ENCODE data around the gene FBLN7. TPM values are rescaled to one million over a fixed set of nuclear protein-coding genes. Genes with fewer than 3 reads are reported as not detected.
"Not testable (repeated sequence)": the region's sequence is repeated elsewhere in the genome, so short reads cannot be mapped to it uniquely, and the experiment has no call there.

Gene FBLN7
- polyA plus RNA-seq (2013, experiment 1 of 2), result 2.9 TPM
- polyA plus RNA-seq (2013, experiment 2 of 2), result 6.3 TPM

GRCh38 chr2:112138159-112139032 is at the start of gene FBLN7:
TSS of gene FBLN7 (plus strand) at chr2:112138385. CDS start at chr2:112138656, 271 bp downstream.
- H3K27me3 ChIP-seq (ENCODE audit: insufficient read depth, low read length), result peaks cover 64% of the 10 kb centered on the region
- H3K4me1 ChIP-seq (ENCODE audit: insufficient read depth, low read length), result peaks cover 4% of the 10 kb centered on the region; the same call in 1 of the 2 replicates
- WGBS, result under 1% methylated on average over 83 of the region's 84 CpGs
- H3K27ac ChIP-seq (ENCODE audit: low read depth, low read length), result no peak within 1 kb of the TSS
- 0 out of 2 replicates have a peak, but pooled peaks cover under 1% of the 10 kb centered on the region for H3K9me3 ChIP-seq (ENCODE audit: insufficient read depth, low read depth, low read length)
- H3K36me3 ChIP-seq (ENCODE audit: insufficient read depth, low read length), result no peaks in the 10 kb centered on the region
- H3K9ac ChIP-seq (ENCODE audit: low read depth, low read length), result 0 out of 2 replicates have a peak within 1 kb of the TSS, but pooled peaks have one; percentile 52
- peak within 1 kb of the TSS; percentile 62 for H3K4me3 ChIP-seq (ENCODE audit: low read length)

GRCh38 chr2:112089375-112089774 is 48.8 kb upstream of the FBLN7 start:
- Histone ChIP-seq H3K36me3 (ENCODE audit: insufficient read depth, low read length) (peaks cover 29% of the 10 kb centered on the region), H3K4me1 (ENCODE audit: insufficient read depth, low read length) (no peaks in the 10 kb centered on the region), H3K27me3 (ENCODE audit: insufficient read depth, low read length) (no peaks in the 10 kb centered on the region), H3K27ac (ENCODE audit: low read depth, low read length) (no peak overlapping the region), H3K4me3 (ENCODE audit: low read length) (no peak overlapping the region), H3K9me3 (ENCODE audit: insufficient read depth, low read depth, low read length) (no peaks in the 10 kb centered on the region), H3K9ac (ENCODE audit: low read depth, low read length) (no peak overlapping the region)
- 90% methylated on average over 5 of the region's 5 CpGs for WGBS

- no peaks in the 10 kb centered on the region for H3K27me3 ChIP-seq (ENCODE audit: insufficient read depth, low read length)
- no peak overlapping the region for H3K9ac ChIP-seq (ENCODE audit: low read depth, low read length)
- WGBS, result 83% methylated on average over 6 of the region's 6 CpGs
- H3K4me1 ChIP-seq (ENCODE audit: insufficient read depth, low read length), result peaks cover 5% of the 10 kb centered on the region; the same call in 1 of the 2 replicates
- no peaks in the 10 kb centered on the region for H3K9me3 ChIP-seq (ENCODE audit: insufficient read depth, low read depth, low read length)
- no peak overlapping the region for H3K4me3 ChIP-seq (ENCODE audit: low read length)
- peaks cover 22% of the 10 kb centered on the region for H3K36me3 ChIP-seq (ENCODE audit: insufficient read depth, low read length)
- H3K27ac ChIP-seq (ENCODE audit: low read depth, low read length), result no peak overlapping the region
Measured at GRCh38 chr2:112092286-112093041, 45.7 kb upstream of the FBLN7 start.

GRCh38 chr2:112093216-112093615 is 45.0 kb upstream of the FBLN7 start:
- 90% methylated on average over 1 of the region's 1 CpG for WGBS
- Histone ChIP-seq H3K9me3 (ENCODE audit: insufficient read depth, low read depth, low read length) (no peaks in the 10 kb centered on the region), H3K27me3 (ENCODE audit: insufficient read depth, low read length) (no peaks in the 10 kb centered on the region), H3K4me3 (ENCODE audit: low read length) (no peak overlapping the region), H3K9ac (ENCODE audit: low read depth, low read length) (no peak overlapping the region), H3K4me1 (ENCODE audit: insufficient read depth, low read length) (peaks cover 5% of the 10 kb centered on the region; the same call in 1 of the 2 replicates), H3K27ac (ENCODE audit: low read depth, low read length) (peak overlapping the region; percentile 6; the same call in 1 of the 2 replicates), H3K36me3 (ENCODE audit: insufficient read depth, low read length) (peaks cover 26% of the 10 kb centered on the region)

DNA sequence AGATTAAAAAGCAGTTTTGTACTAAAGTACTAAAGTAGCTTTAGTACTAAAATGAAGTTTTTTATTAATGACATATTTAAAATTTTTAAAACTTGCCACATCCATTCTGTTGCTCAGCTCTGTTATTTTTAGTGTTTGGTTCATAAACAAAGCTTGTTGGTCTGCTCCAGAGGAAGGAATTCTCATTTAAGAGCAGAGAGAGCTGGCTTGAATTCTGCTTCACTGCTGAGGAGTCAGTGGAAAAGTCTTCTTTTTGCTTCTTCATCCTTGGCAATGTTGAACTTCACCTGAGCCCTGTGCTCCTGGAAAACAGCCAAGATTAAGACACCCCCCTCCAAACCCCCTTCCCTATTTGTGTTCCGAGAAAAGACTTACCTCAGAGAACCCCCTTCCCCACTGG is 42.5 kb upstream of the FBLN7 start:
- H3K36me3 ChIP-seq (ENCODE audit: insufficient read depth, low read length), result peaks cover 34% of the 10 kb centered on the region
- no peak overlapping the region for H3K9ac ChIP-seq (ENCODE audit: low read depth, low read length)
- WGBS, result 96% methylated on average over 1 of the region's 1 CpG
- no peaks in the 10 kb centered on the region for H3K27me3 ChIP-seq (ENCODE audit: insufficient read depth, low read length)
- no peaks in the 10 kb centered on the region for H3K9me3 ChIP-seq (ENCODE audit: insufficient read depth, low read depth, low read length)
- H3K4me1 ChIP-seq (ENCODE audit: insufficient read depth, low read length), result peaks cover 5% of the 10 kb centered on the region; the same call in 1 of the 2 replicates
- no peak overlapping the region for H3K27ac ChIP-seq (ENCODE audit: low read depth, low read length)
- no peak overlapping the region for H3K4me3 ChIP-seq (ENCODE audit: low read length)

- Histone ChIP-seq H3K9ac (ENCODE audit: low read depth, low read length) (no peak overlapping the region), H3K27ac (ENCODE audit: low read depth, low read length) (no peak overlapping the region), H3K9me3 (ENCODE audit: insufficient read depth, low read depth, low read length) (no peaks in the 10 kb centered on the region), H3K4me3 (ENCODE audit: low read length) (no peak overlapping the region), H3K27me3 (ENCODE audit: insufficient read depth, low read length) (no peaks in the 10 kb centered on the region), H3K36me3 (ENCODE audit: insufficient read depth, low read length) (peaks cover 35% of the 10 kb centered on the region), H3K4me1 (ENCODE audit: insufficient read depth, low read length) (peaks cover 5% of the 10 kb centered on the region; the same call in 1 of the 2 replicates)
- 79% methylated on average over 10 of the region's 10 CpGs for WGBS
Measured at GRCh38 chr2:112096098-112096497, 42.1 kb upstream of the FBLN7 start.

DNA sequence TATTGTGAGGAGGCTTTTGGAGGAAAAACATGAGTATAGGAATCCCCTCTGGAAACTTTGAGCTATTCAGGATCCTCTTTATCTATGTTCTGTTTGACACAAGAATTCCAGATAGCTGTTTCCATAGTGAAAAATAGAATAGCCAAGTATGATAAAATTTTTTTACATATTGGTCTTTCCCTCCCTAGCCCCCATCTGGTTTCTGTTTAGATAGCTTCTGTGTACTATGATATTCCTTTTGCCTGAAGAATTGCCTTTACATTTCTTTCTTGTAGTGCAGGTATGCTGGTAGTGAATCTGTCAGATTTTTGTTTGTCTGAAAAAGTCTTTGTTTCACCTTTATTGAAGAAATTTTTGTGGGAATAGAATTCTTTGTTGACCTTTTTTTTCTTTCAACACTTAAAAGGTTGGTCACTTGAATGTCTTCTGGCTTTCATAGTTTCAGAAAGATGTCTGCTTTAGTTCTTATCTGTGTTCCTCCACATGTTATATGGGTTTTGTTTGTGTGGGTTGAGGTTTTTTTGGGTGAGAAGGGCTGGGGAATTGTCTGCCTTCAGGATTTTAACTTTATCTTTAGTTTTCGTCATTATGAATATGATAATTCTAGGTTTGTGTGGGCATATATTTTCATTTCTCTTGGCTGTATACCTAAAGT is 29.9 kb upstream of the FBLN7 start:
- Histone ChIP-seq H3K27me3 (ENCODE audit: insufficient read depth, low read length) (no peaks in the 10 kb centered on the region), H3K9me3 (ENCODE audit: insufficient read depth, low read depth, low read length) (peaks cover 8% of the 10 kb centered on the region), H3K4me1 (ENCODE audit: insufficient read depth, low read length) (no peaks in the 10 kb centered on the region), H3K27ac (ENCODE audit: low read depth, low read length) (no peak overlapping the region), H3K36me3 (ENCODE audit: insufficient read depth, low read length) (peaks cover 26% of the 10 kb centered on the region), H3K9ac (ENCODE audit: low read depth, low read length) (no peak overlapping the region), H3K4me3 (ENCODE audit: low read length) (no peak overlapping the region)
- 100% methylated on average over 1 of the region's 1 CpG for whole genome bisulfite sequencing

DNA sequence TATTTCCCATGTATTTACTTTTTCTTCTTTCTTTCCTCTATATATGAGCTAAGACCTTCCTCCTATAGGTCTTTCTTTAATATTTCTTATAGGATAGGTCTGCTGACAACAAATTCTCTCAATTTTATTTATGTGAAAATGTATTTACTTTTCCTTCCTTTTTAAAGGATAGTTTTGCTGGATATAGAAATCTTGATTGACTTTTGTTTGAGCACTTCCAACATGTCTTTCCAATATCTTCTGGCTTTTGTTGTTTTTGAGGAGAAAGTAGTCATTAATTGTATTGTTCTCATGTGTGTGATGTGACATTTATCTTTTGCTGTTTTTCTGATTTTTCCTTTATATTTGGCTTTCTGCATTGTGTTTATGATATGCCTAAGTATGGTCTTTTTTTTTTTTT is 28.9 kb upstream of the FBLN7 start:
- Histone ChIP-seq H3K9ac (ENCODE audit: low read depth, low read length) (no peak overlapping the region), H3K4me3 (ENCODE audit: low read length) (no peak overlapping the region), H3K36me3 (ENCODE audit: insufficient read depth, low read length) (peaks cover 26% of the 10 kb centered on the region), H3K4me1 (ENCODE audit: insufficient read depth, low read length) (no peaks in the 10 kb centered on the region), H3K27ac (ENCODE audit: low read depth, low read length) (no peak overlapping the region), H3K27me3 (ENCODE audit: insufficient read depth, low read length) (no peaks in the 10 kb centered on the region), H3K9me3 (ENCODE audit: insufficient read depth, low read depth, low read length) (peaks cover 8% of the 10 kb centered on the region)

- Histone ChIP-seq H3K9ac (ENCODE audit: low read depth, low read length) (no peak overlapping the region), H3K27ac (ENCODE audit: low read depth, low read length) (no peak overlapping the region), H3K27me3 (ENCODE audit: insufficient read depth, low read length) (no peaks in the 10 kb centered on the region), H3K4me1 (ENCODE audit: insufficient read depth, low read length) (no peaks in the 10 kb centered on the region), H3K4me3 (ENCODE audit: low read length) (no peak overlapping the region), H3K9me3 (ENCODE audit: insufficient read depth, low read depth, low read length) (peaks cover 8% of the 10 kb centered on the region), H3K36me3 (ENCODE audit: insufficient read depth, low read length) (peaks cover 24% of the 10 kb centered on the region)
- WGBS, result no CpG with 5 or more reads among the region's 1 CpG
Measured at GRCh38 chr2:112110966-112111365, 27.2 kb upstream of the FBLN7 start.

GRCh38 chr2:112113354-112113753 is 24.8 kb upstream of the FBLN7 start:
- 93% methylated on average over 4 of the region's 4 CpGs for WGBS
- H3K9me3 ChIP-seq (ENCODE audit: insufficient read depth, low read depth, low read length); H3K4me1 ChIP-seq (ENCODE audit: insufficient read depth, low read length); H3K4me3 ChIP-seq (ENCODE audit: low read length); H3K27ac ChIP-seq (ENCODE audit: low read depth, low read length); H3K9ac ChIP-seq (ENCODE audit: low read depth, low read length); H3K27me3 ChIP-seq (ENCODE audit: insufficient read depth, low read length): not testable (repeated sequence)
- peaks cover 18% of the 10 kb centered on the region; the same call in 1 of the 2 replicates for H3K36me3 ChIP-seq (ENCODE audit: insufficient read depth, low read length)

Data from HUES64 (cell line).